IMR-90 (cell line): Measurements from ENCODE around the gene SLC31A1. TPM values are rescaled to one million over a fixed set of nuclear protein-coding genes. Genes with fewer than 3 reads are reported as not detected.
A peak's percentile ranks its signal among the peaks of the same experiment; 100 is the strongest.

Source experiments
- ATAC-seq: fragments of 200-7000 bp; cut with Tn5 transposase; 2 replicates; pipeline ENCODE4 v1.9.1; 2020; ENCODE audit warnings: low read depth, mild to moderate bottlenecking, moderate library complexity
- BruUV-seq: library from RNA; stranded (reverse); fragments of 400-500 nt; replicated peaks from 2 replicates; lab custom pipeline; 2021; lab: Mats Ljungman, UMichigan
- CTCF ChIA-PET: fragments of 300-600 bp; formaldehyde crosslinking; extraction: SDS; loops from one replicate; lab custom pipeline; 2021; ENCODE audit warnings: antibody characterized with exemption; lab: Yijun Ruan, JAX
- POLR2A ChIA-PET: fragments of 300-600 bp; sonication (Branson Sonifier 250); formaldehyde crosslinking; loops from one replicate; lab custom pipeline; 2022; ENCODE audit warnings: antibody characterized with exemption; ENCODE audit not compliant: unreplicated experiment; lab: Charles Lee
- DNase-seq: peaks from one replicate; pipeline ENCODE4 v3.0.0; 2013
- H2AFZ ChIP-seq: replicated peaks from 2 replicates; pipeline ENCODE3; 2013; ENCODE audit warnings: low read length, mild to moderate bottlenecking; ENCODE audit not compliant: poor library complexity
- H2AK5ac ChIP-seq: 2 replicates; pipeline ENCODE4 v1.6.1; 2013; ENCODE audit warnings: low read depth, low read length, inconsistent platforms
- H2AK9ac ChIP-seq: replicated peaks from 2 replicates; pipeline ENCODE3; 2013; ENCODE audit warnings: mild to moderate bottlenecking, low read depth, low read length, moderate library complexity; ENCODE audit not compliant: poor library complexity
- H2BK120ac ChIP-seq: 2 replicates; pipeline ENCODE4 v1.6.1; 2013; ENCODE audit warnings: low read depth, low read length, inconsistent platforms
- H2BK15ac ChIP-seq: 3 replicates; pipeline ENCODE4 v1.6.1; 2013; ENCODE audit warnings: low read depth, low read length, inconsistent platforms
- H2BK20ac ChIP-seq: 2 replicates; pipeline ENCODE4 v1.6.1; 2013; ENCODE audit warnings: low read depth, mild to moderate bottlenecking, inconsistent platforms, low read length, moderate library complexity
- H2BK5ac ChIP-seq: 2 replicates; pipeline ENCODE4 v1.6.1; 2013; ENCODE audit warnings: mild to moderate bottlenecking, low read depth, low read length, inconsistent platforms; ENCODE audit not compliant: poor library complexity, severe bottlenecking
- H3K14ac ChIP-seq: replicated peaks from 2 replicates; pipeline ENCODE4 v1.6.1; 2013; ENCODE audit warnings: low read depth, low read length, inconsistent platforms
- H3K18ac ChIP-seq: 2 replicates; pipeline ENCODE4 v1.6.1; 2013; ENCODE audit warnings: low read depth, low read length, control low read depth
- H3K23ac ChIP-seq: 2 replicates; pipeline ENCODE4 v1.6.1; 2013; ENCODE audit warnings: low read depth, low read length, inconsistent platforms
- H3K27ac ChIP-seq: 2 replicates; pipeline ENCODE4 v1.5.1; 2013; ENCODE audit warnings: mild to moderate bottlenecking, control low read depth, low read length; ENCODE audit not compliant: insufficient read depth
- H3K27me3 ChIP-seq: 2 replicates; pipeline ENCODE4 v1.6.1; 2013; ENCODE audit warnings: low read length; ENCODE audit not compliant: control insufficient read depth, insufficient read depth
- H3K36me3 ChIP-seq: 2 replicates; pipeline ENCODE4 v1.6.1; 2013; ENCODE audit warnings: low read length, mixed read lengths; ENCODE audit not compliant: control insufficient read depth, insufficient read depth
- H3K4ac ChIP-seq: 2 replicates; pipeline ENCODE4 v1.6.1; 2013; ENCODE audit warnings: low read depth, low read length, inconsistent platforms
- H3K4me1 ChIP-seq: 2 replicates; pipeline ENCODE4 v1.6.1; 2013; ENCODE audit warnings: low read length, mixed read lengths; ENCODE audit not compliant: control insufficient read depth, insufficient read depth
- H3K4me2 ChIP-seq: 2 replicates; pipeline ENCODE4 v1.6.1; 2013; ENCODE audit warnings: low read depth, mild to moderate bottlenecking, control low read depth, low read length, moderate library complexity
- H3K4me3 ChIP-seq: 2 replicates; pipeline ENCODE4 v1.5.1; 2013; ENCODE audit warnings: low read depth, mild to moderate bottlenecking, control low read depth, low read length, moderate library complexity; ENCODE audit not compliant: insufficient read depth
- H3K56ac ChIP-seq: 2 replicates; pipeline ENCODE4 v1.6.1; 2013; ENCODE audit warnings: low read length, inconsistent platforms; ENCODE audit not compliant: insufficient read depth; ENCODE audit errors: extremely low read depth
- H3K79me1 ChIP-seq, 2 experiments: 2 replicates each; pipeline ENCODE4 v1.6.1; 2013; ENCODE audit warnings: low read length in 2 of 2, inconsistent platforms in 1 of 2, low read depth in 1 of 2
- H3K9ac ChIP-seq: 2 replicates; pipeline ENCODE4 v1.6.1; 2013; ENCODE audit warnings: low read depth, low read length, control low read depth
- H3K9me1 ChIP-seq: 2 replicates; pipeline ENCODE4 v1.6.1; 2013; ENCODE audit warnings: low read length, inconsistent platforms; ENCODE audit not compliant: insufficient read depth
- H3K9me3 ChIP-seq: 2 replicates; pipeline ENCODE4 v1.6.1; 2013; ENCODE audit warnings: low read length; ENCODE audit not compliant: control insufficient read depth, insufficient read depth
- H4K20me1 ChIP-seq: 2 replicates; pipeline ENCODE4 v1.6.1; 2013; ENCODE audit warnings: low read length, inconsistent platforms; ENCODE audit not compliant: insufficient read depth
- H4K5ac ChIP-seq: 2 replicates; pipeline ENCODE4 v1.6.1; 2013; ENCODE audit warnings: mild to moderate bottlenecking, low read depth, low read length, control low read depth
- H4K8ac ChIP-seq, 2 experiments: 2 replicates each; pipeline ENCODE4 v1.6.1; 2013; ENCODE audit warnings: low read depth in 2 of 2, low read length in 2 of 2, control low read depth in 1 of 2, inconsistent platforms in 1 of 2
- H4K91ac ChIP-seq: 2 replicates; pipeline ENCODE4 v1.6.1; 2013; ENCODE audit warnings: low read depth, low read length, inconsistent platforms; ENCODE audit not compliant: insufficient read depth
- BHLHE40 ChIP-seq: fragments of 150-350 bp; IDR thresholded peaks from 2 replicates; pipeline ENCODE4 v1.6.1; 2016; ENCODE audit warnings: mild to moderate bottlenecking, low read depth, low read length
- CEBPB ChIP-seq: IDR thresholded peaks from 2 replicates; pipeline ENCODE4 v1.6.1; 2012; ENCODE audit warnings: low read depth, low read length, improper control_type of control experiment
- CHD1 ChIP-seq: IDR thresholded peaks from 2 replicates; pipeline ENCODE4 v1.6.1; 2012; ENCODE audit warnings: low read depth, low read length, improper control_type of control experiment
- ELK1 ChIP-seq: fragments of 150-350 bp; IDR thresholded peaks from 2 replicates; pipeline ENCODE4 v1.6.1; 2016; ENCODE audit warnings: low read depth, mild to moderate bottlenecking, low read length, moderate library complexity, borderline replicate concordance
- MAFK ChIP-seq: IDR thresholded peaks from 2 replicates; pipeline ENCODE4 v1.6.1; 2012; ENCODE audit warnings: low read depth, low read length, improper control_type of control experiment
- MAZ ChIP-seq: IDR thresholded peaks from 2 replicates; pipeline ENCODE4 v1.6.1; 2012; ENCODE audit warnings: low read depth, mild to moderate bottlenecking, low read length, improper control_type of control experiment, moderate library complexity, borderline replicate concordance
- MXI1 ChIP-seq: IDR thresholded peaks from 2 replicates; pipeline ENCODE4 v1.6.1; 2012; ENCODE audit warnings: low read depth, mild to moderate bottlenecking, low read length, moderate library complexity, borderline replicate concordance
- NFE2L2 ChIP-seq: fragments of 150-350 bp; IDR thresholded peaks from 2 replicates; pipeline ENCODE4 v1.6.1; 2016; ENCODE audit warnings: low read depth, mild to moderate bottlenecking, low read length
- POLR2A ChIP-seq: IDR thresholded peaks from 2 replicates; pipeline ENCODE4 v1.6.1; 2012; ENCODE audit warnings: mild to moderate bottlenecking, low read depth, low read length
- RAD21 ChIP-seq: IDR thresholded peaks from 2 replicates; pipeline ENCODE4 v1.6.1; 2012; ENCODE audit warnings: low read length, improper control_type of control experiment
- RCOR1 ChIP-seq: IDR thresholded peaks from 2 replicates; pipeline ENCODE4 v1.6.1; 2012; ENCODE audit warnings: mild to moderate bottlenecking, low read length, improper control_type of control experiment; ENCODE audit not compliant: insufficient replicate concordance
- RFX5 ChIP-seq: IDR thresholded peaks from 2 replicates; pipeline ENCODE4 v1.8.0; 2012; ENCODE audit warnings: low read depth, mild to moderate bottlenecking, low read length, moderate library complexity
- SMC3 ChIP-seq: fragments of 150-350 bp; IDR thresholded peaks from 2 replicates; pipeline ENCODE4 v1.6.1; 2016; ENCODE audit warnings: low read depth, mild to moderate bottlenecking, antibody characterized with exemption, low read length, moderate library complexity
- USF2 ChIP-seq: fragments of 150-350 bp; IDR thresholded peaks from 2 replicates; pipeline ENCODE4 v1.6.1; 2017; ENCODE audit warnings: mild to moderate bottlenecking, antibody characterized with exemption, low read length, low read depth
- WGBS, 2 experiments: methylation state at CpG; one replicate each; pipeline versions ENCODE4 v1.1.5 to v1.1.7; 2013; ENCODE audit warnings: missing lambda C conversion rate in 2 of 2; ENCODE audit not compliant: insufficient read length in 1 of 2; ENCODE audit errors: extremely low coverage in 2 of 2; 5-methylcytosine and 5-hydroxymethylcytosine counted together
- dilution Hi-C: fragments of 300-500 bp; cut with HindIII; formaldehyde crosslinking; loops from one replicate; pipeline ENCODE4 v1.14.3; 2018; ENCODE audit warnings: low sequenced_read_pairs; ENCODE audit not compliant: unreplicated experiment
- in situ Hi-C: fragments of 300-500 bp; cut with MboI; formaldehyde crosslinking; loops from 3 replicates; pipeline ENCODE4 v1.14.3; 2019; ENCODE audit warnings: low sequenced_read_pairs, inconsistent platforms, mixed read lengths
- intact Hi-C: fragments of 100-400 bp; cut with micrococcal nuclease; formaldehyde crosslinking; loops from 2 replicates; pipeline ENCODE4 v1.10.0; 2022
- polyA plus RNA-seq, 3 experiments: library from polyadenylated mRNA; depleted of rRNA; stranded (reverse); fragments of >200 nt; gene quantifications; 2 replicates each; pipeline ENCODE4 v1.2.3, GENCODE V29; 2012; ENCODE audit warnings: low replicate concordance in 1 of 3
- total RNA-seq: library from RNA; depleted of rRNA; stranded (reverse); fragments of >200 nt; gene quantifications from 2 replicates; pipeline ENCODE4 v1.2.3, GENCODE V29; 2012

The SLC31A1 gene
- total and polyA plus RNA-seq, 2 of the 4 experiments (the other 2 are of a cell fraction): 17.9 to 23.3 TPM

DNA sequence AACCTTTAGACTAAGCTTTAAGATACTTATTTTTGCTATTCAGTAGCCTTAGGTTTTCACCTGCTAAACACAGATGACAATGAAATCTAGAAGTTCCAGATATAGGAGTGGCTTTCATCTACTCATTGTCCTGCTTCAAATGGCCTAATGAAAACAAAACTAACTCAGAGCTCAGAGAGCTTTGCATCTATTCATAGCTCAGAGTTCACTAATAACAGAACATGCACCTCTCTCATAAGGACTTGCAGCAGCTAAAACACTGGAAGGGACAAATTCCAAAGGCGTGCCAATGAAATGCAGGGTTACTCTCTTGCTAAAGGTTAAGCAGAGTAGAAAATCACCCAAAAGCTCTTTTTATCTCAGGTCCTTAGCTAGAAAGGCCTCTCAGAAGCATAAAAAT lies 41.5 kb upstream of the SLC31A1 start:
- no peaks in the 10 kb centered on the region for H3K9me3 ChIP-seq
- no peak overlapping the region for H3K18ac ChIP-seq
- no peak overlapping the region for H4K8ac ChIP-seq
- no peak overlapping the region for H3K56ac ChIP-seq
- in situ Hi-C loops: no loop called here
- H3K79me1 ChIP-seq: peaks cover 7 to 9% of the 10 kb centered on the region in 2 experiments; a peak in 3 of 4 replicates
- peaks cover 3% of the 10 kb centered on the region for H3K4me1 ChIP-seq
- DNase-seq (no peak), ATAC-seq (peak; percentile 9; the same call in 1 of the 2 replicates)
- no peak overlapping the region for H2BK15ac ChIP-seq
- CTCF ChIA-PET: interaction anchor here (1.5 kb wide), 1 partner anchor 11 kb away, joined by 3 read pairs; no protein-coding TSS in a partner anchor
- H3K23ac ChIP-seq: no peak overlapping the region
- H3K14ac ChIP-seq: no peak overlapping the region
- H4K91ac ChIP-seq: no peak overlapping the region
- POLR2A ChIA-PET: no interaction called here
- no peak overlapping the region for H3K4me3 ChIP-seq
- H2BK5ac ChIP-seq: no peak overlapping the region
- TF ChIP-seq MAZ (no peak), MXI1 (no peak), NFE2L2 (no peak), ELK1 (no peak), RFX5 (no peak), POLR2A (no peak), BHLHE40 (no peak), USF2 (no peak), MAFK (no peak), SMC3 (no peak), RAD21 (no peak), CHD1 (no peak), CEBPB (no peak), RCOR1 (no peak)
- H2AK5ac ChIP-seq: no peak overlapping the region
- H3K36me3 ChIP-seq: peaks cover 27% of the 10 kb centered on the region
- no peak overlapping the region for H3K4ac ChIP-seq
- no peak overlapping the region for H2AFZ ChIP-seq
- BruUV-seq: no TSS peak
- dilution Hi-C loops: no loop called here
- no peaks in the 10 kb centered on the region for H3K27me3 ChIP-seq
- H2BK20ac ChIP-seq: no peak overlapping the region
- WGBS, 2 experiments: no CpG with 5 or more reads among the region's 1 CpG
- no peak overlapping the region for H2AK9ac ChIP-seq
- H4K20me1 ChIP-seq: no peaks in the 10 kb centered on the region; the same call in 1 of the 2 replicates
- no peak overlapping the region for H2BK120ac ChIP-seq
- H3K9ac ChIP-seq: no peak overlapping the region
- peaks cover 2% of the 10 kb centered on the region; the same call in 1 of the 2 replicates for H3K9me1 ChIP-seq
- no peak overlapping the region for H4K5ac ChIP-seq
- no peak overlapping the region for H3K4me2 ChIP-seq
- no peak overlapping the region for H3K27ac ChIP-seq
- intact Hi-C loops: no loop called here
